Kidney (tissue), 14 donors: ENCODE measurements around the gene ZNF234. TPM values are rescaled to one million over a fixed set of nuclear protein-coding genes. Genes with fewer than 3 reads are reported as not detected.

ENCODE experiments used
- DNase-seq, 5 donors: peaks; one replicate each; pipeline ENCODE4 v3.0.0-alpha.2; 2013 to 2020
- FAIRE-seq: peaks from 2 replicates; lab custom pipeline; 2012; peaks lifted over from hg19 to GRCh38; lab: Jason Lieb, UNC
- H3K27ac ChIP-seq, 2 donors: one replicate each; pipeline ENCODE4 v1.7.0; 2013; ENCODE audit warnings: low read depth in 2 of 2, low read length in 2 of 2, inconsistent platforms in 1 of 2
- H3K27me3 ChIP-seq: one replicate; pipeline ENCODE4 v1.7.1; 2013; ENCODE audit warnings: low read length, inconsistent platforms; ENCODE audit not compliant: control insufficient read depth, insufficient read depth
- H3K36me3 ChIP-seq, 3 donors: one replicate each; pipeline versions ENCODE4 v1.7.0 to v1.7.1; 2013; ENCODE audit warnings: low read length in 3 of 3, control low read depth in 1 of 3, inconsistent platforms in 1 of 3; ENCODE audit not compliant: insufficient read depth in 3 of 3, control insufficient read depth in 2 of 3
- H3K4me1 ChIP-seq, 3 donors: one replicate each; pipeline versions ENCODE4 v1.7.0 to v1.7.1; 2013; ENCODE audit warnings: low read length in 3 of 3, inconsistent platforms in 1 of 3, low read depth in 1 of 3; ENCODE audit not compliant: control insufficient read depth in 2 of 3, insufficient read depth in 2 of 3
- H3K4me3 ChIP-seq, 3 donors: one replicate each; pipeline versions ENCODE4 v1.7.0 to v1.8.1; 2013; ENCODE audit warnings: low read length in 3 of 3, control low read depth in 1 of 3, inconsistent platforms in 1 of 3
- H3K9ac ChIP-seq, 3 donors: one replicate each; pipeline versions ENCODE4 v1.7.0 to v1.7.1; 2013; ENCODE audit warnings: low read length in 3 of 3, control low read depth in 1 of 3, inconsistent platforms in 1 of 3
- H3K9me3 ChIP-seq, 3 donors: one replicate each; pipeline versions ENCODE4 v1.7.0 to v1.7.1; 2013; ENCODE audit warnings: low read length in 3 of 3, control low read depth in 1 of 3, inconsistent platforms in 1 of 3; ENCODE audit not compliant: control insufficient read depth in 2 of 3, insufficient read depth in 1 of 3
- CTCF ChIP-seq: IDR thresholded peaks from 3 replicates; pipeline ENCODE4 v1.5.1; 2012; ENCODE audit warnings: mild to moderate bottlenecking, moderate library complexity, borderline replicate concordance; ENCODE audit not compliant: insufficient read depth; ENCODE audit errors: extremely low read depth
- intact Hi-C: fragments of 100-400 bp; cut with DNase I; formaldehyde crosslinking; loops from one replicate; pipeline ENCODE4 v1.11.1; 2022
- polyA plus RNA-seq: library from polyadenylated mRNA; stranded (reverse); fragments of 350-450 nt; fragmentation: Illumina TruSeq; extraction: RNeasy Lipid Tissue Mini Kit (QIAGEN cat#74804); gene quantifications from one replicate; pipeline ENCODE4 v1.2.3, GENCODE V29; 2014; ENCODE audit warnings: low read depth, low replicate concordance; ENCODE audit not compliant: insufficient read depth
- total RNA-seq: library from RNA; stranded (reverse); fragmentation: NEBNext Ultra II Directional; extraction: Animal tissue kit (Norgen Biotek cat#: 25700); gene quantifications from one replicate; pipeline ENCODE4 v1.2.1, GENCODE V29; 2021
- donor health status: control.
- donor health status: control.
- donor health status: control.
- donor health status: control.
- donor health status: control.
- donor health status: DM: yes; HTN: yes; CAD: no.
- donor health status: Normal renal cell carcinoma (clear cell type).

Gene ZNF234
- total and polyA plus RNA-seq, 2 donors from 2014 or later, result 3.2 to 13.8 TPM

DNA sequence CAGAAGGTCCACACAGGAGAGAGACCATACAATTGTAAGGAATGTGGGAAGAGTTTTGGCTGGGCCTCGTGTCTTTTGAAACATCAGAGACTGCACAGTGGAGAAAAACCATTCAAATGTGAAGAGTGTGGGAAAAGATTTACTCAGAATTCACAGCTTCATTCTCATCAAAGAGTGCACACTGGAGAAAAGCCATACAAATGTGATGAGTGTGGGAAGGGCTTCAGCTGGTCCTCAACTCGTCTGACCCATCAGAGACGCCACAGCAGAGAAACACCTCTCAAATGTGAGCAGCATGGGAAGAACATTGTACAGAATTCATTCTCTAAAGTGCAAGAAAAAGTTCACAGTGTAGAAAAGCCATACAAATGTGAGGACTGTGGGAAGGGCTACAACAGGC is 33.6 kb upstream of the ZNF234 start:
- FAIRE-seq (no peak), DNase-seq (no peak)
- TF ChIP-seq CTCF, result no peak
- Histone ChIP-seq H3K4me1 (peaks cover 0 to 6% (median 0%) of the 10 kb centered on the region in 3 donors), H3K36me3 (peaks cover 16 to 35% (median 20%) of the 10 kb centered on the region in 3 donors), H3K9ac (no peak overlapping the region), H3K4me3 (no peak overlapping the region), H3K9me3 (peaks cover 18 to 41% (median 31%) of the 10 kb centered on the region in 3 donors), H3K27ac (no peak overlapping the region), H3K27me3 (no peaks in the 10 kb centered on the region)
- intact Hi-C loops, result no loop called here

DNA sequence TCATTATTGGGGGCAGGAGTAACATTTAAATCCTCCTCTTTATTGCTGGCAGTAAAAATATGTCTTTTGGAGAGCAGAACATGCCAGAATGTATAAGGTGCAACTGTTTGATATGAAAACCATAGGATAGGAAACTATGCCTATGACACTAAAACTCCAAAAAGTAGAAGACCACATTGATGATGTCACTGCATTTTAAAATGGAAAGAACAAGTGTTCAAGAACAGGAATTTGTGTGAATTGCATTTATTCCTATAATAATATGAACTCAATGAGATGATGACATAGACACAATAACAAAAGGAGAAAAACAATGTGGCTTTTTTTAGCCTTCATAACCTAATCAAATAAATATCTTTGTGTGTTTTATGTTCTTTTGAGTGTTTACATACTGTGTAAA is 31.9 kb upstream of the ZNF234 start:
- H3K36me3 ChIP-seq, result peaks cover 10 to 22% (median 16%) of the 10 kb centered on the region in 3 donors
- TF ChIP-seq CTCF, result no peak
- FAIRE-seq (no peak), DNase-seq (no peak)
- peaks cover 0 to 6% (median 3%) of the 10 kb centered on the region in 3 donors for H3K4me1 ChIP-seq
- H3K9me3 ChIP-seq, result peaks cover 18 to 41% (median 25%) of the 10 kb centered on the region in 3 donors
- no peak overlapping the region for H3K27ac ChIP-seq
- intact Hi-C loops, result no loop called here
- H3K27me3 ChIP-seq, result no peaks in the 10 kb centered on the region
- no peak overlapping the region for H3K4me3 ChIP-seq
- H3K9ac ChIP-seq, result no peak overlapping the region

- no peak overlapping the region for H3K27ac ChIP-seq
- H3K4me3 ChIP-seq, result peak overlapping the region; percentile 93 to 98 (median 95)
- DNase-seq, result peak in 4 of 5 donors; percentile 56 to 81 (median 69)
- H3K9ac ChIP-seq, result peak overlapping the region in 1 of 3 donors; percentile 98
- TF ChIP-seq CTCF, result no peak
- H3K4me1 ChIP-seq, result peaks cover 0 to 6% (median 3%) of the 10 kb centered on the region in 3 donors
- H3K27me3 ChIP-seq, result no peaks in the 10 kb centered on the region
- intact Hi-C loops, result no loop called here
- FAIRE-seq, result no peak
- peaks cover 8 to 26% (median 11%) of the 10 kb centered on the region in 3 donors for H3K9me3 ChIP-seq
- peaks cover 5 to 8% (median 7%) of the 10 kb centered on the region in 3 donors for H3K36me3 ChIP-seq
Measured at GRCh38 chr19:44111910-44112463, 29.4 kb upstream of the ZNF234 start.
